HUES6 (cell line): Measurements from ENCODE around the gene TAGLN.

Source experiments
- H3K27ac ChIP-seq: 2 replicates; pipeline ENCODE4 v1.7.0; 2013; ENCODE audit warnings: low read depth, mild to moderate bottlenecking, low read length, inconsistent platforms
- H3K27me3 ChIP-seq: 2 replicates; pipeline ENCODE4 v1.6.1; 2013; ENCODE audit warnings: low read length; ENCODE audit not compliant: control insufficient read depth, insufficient read depth
- H3K36me3 ChIP-seq: 2 replicates; pipeline ENCODE4 v1.6.1; 2013; ENCODE audit warnings: low read length; ENCODE audit not compliant: control insufficient read depth, insufficient read depth
- H3K4me1 ChIP-seq: 2 replicates; pipeline ENCODE4 v1.6.1; 2013; ENCODE audit warnings: low read length; ENCODE audit not compliant: control insufficient read depth, insufficient read depth
- H3K4me3 ChIP-seq: 2 replicates; pipeline ENCODE4 v1.5.1; 2013; ENCODE audit warnings: low read depth, low read length
- H3K9ac ChIP-seq: one replicate; pipeline ENCODE4 v1.6.1; 2013; ENCODE audit warnings: mild to moderate bottlenecking, low read length
- H3K9me3 ChIP-seq: 2 replicates; pipeline ENCODE4 v1.6.1; 2013; ENCODE audit warnings: low read depth, low read length; ENCODE audit not compliant: control insufficient read depth, insufficient read depth

TAGLN gene

GRCh38 chr11:117189191-117189940 is 9.8 kb upstream of the TAGLN start:
- Histone ChIP-seq H3K27ac (no peak overlapping the region), H3K4me3 (no peak overlapping the region), H3K36me3 (peaks cover 60% of the 10 kb centered on the region), H3K9ac (no peak overlapping the region), H3K27me3 (no peaks in the 10 kb centered on the region), H3K9me3 (no peaks in the 10 kb centered on the region), H3K4me1 (no peaks in the 10 kb centered on the region)

GRCh38 chr11:117189941-117190544 is 9.1 kb upstream of the TAGLN start:
- H3K36me3 ChIP-seq: peaks cover 61% of the 10 kb centered on the region
- no peaks in the 10 kb centered on the region for H3K4me1 ChIP-seq
- no peak overlapping the region for H3K9ac ChIP-seq
- no peak overlapping the region for H3K4me3 ChIP-seq
- H3K27ac ChIP-seq: no peak overlapping the region
- no peaks in the 10 kb centered on the region for H3K9me3 ChIP-seq
- H3K27me3 ChIP-seq: no peaks in the 10 kb centered on the region

- Histone ChIP-seq H3K9ac (no peak overlapping the region), H3K27ac (no peak overlapping the region), H3K36me3 (peaks cover 63% of the 10 kb centered on the region), H3K9me3 (no peaks in the 10 kb centered on the region), H3K27me3 (no peaks in the 10 kb centered on the region), H3K4me3 (no peak overlapping the region), H3K4me1 (no peaks in the 10 kb centered on the region)
Measured at GRCh38 chr11:117191680-117192400, 7.3 kb upstream of the TAGLN start.

GRCh38 chr11:117192401-117192875 is 6.7 kb upstream of the TAGLN start:
- Histone ChIP-seq H3K9me3 (no peaks in the 10 kb centered on the region), H3K4me3 (no peak overlapping the region), H3K4me1 (no peaks in the 10 kb centered on the region; the same call in 1 of the 2 replicates), H3K27ac (no peak overlapping the region), H3K36me3 (peaks cover 63% of the 10 kb centered on the region), H3K27me3 (no peaks in the 10 kb centered on the region), H3K9ac (no peak overlapping the region)

- no peaks in the 10 kb centered on the region for H3K27me3 ChIP-seq
- peaks cover 5% of the 10 kb centered on the region for H3K4me1 ChIP-seq
- no peak overlapping the region for H3K27ac ChIP-seq
- no peaks in the 10 kb centered on the region for H3K9me3 ChIP-seq
- H3K36me3 ChIP-seq: peaks cover 57% of the 10 kb centered on the region
- H3K4me3 ChIP-seq: no peak overlapping the region
- no peak overlapping the region for H3K9ac ChIP-seq
Measured at GRCh38 chr11:117193130-117194020, 5.8 kb upstream of the TAGLN start.

GRCh38 chr11:117194267-117194666 is 4.9 kb upstream of the TAGLN start:
- H3K27me3 ChIP-seq: no peaks in the 10 kb centered on the region
- H3K27ac ChIP-seq: no peak overlapping the region
- peaks cover 9% of the 10 kb centered on the region for H3K4me1 ChIP-seq
- H3K36me3 ChIP-seq: peaks cover 48% of the 10 kb centered on the region
- H3K9me3 ChIP-seq: no peaks in the 10 kb centered on the region
- no peak overlapping the region for H3K9ac ChIP-seq
- no peak overlapping the region for H3K4me3 ChIP-seq

- H3K36me3 ChIP-seq: peaks cover 38% of the 10 kb centered on the region
- H3K4me3 ChIP-seq: no peak overlapping the region
- no peak overlapping the region for H3K27ac ChIP-seq
Measured at GRCh38 chr11:117195258-117195657, 3.9 kb upstream of the TAGLN start.

GRCh38 chr11:117195761-117196160 is 3.4 kb upstream of the TAGLN start:
- Histone ChIP-seq H3K27ac (no peak overlapping the region), H3K4me1 (peaks cover 24% of the 10 kb centered on the region), H3K4me3 (no peak overlapping the region), H3K27me3 (no peaks in the 10 kb centered on the region), H3K36me3 (peaks cover 36% of the 10 kb centered on the region), H3K9ac (no peak overlapping the region), H3K9me3 (no peaks in the 10 kb centered on the region)

More at GRCh38 chr11:117195258-117195657, 3.9 kb upstream of the TAGLN start:
- Histone ChIP-seq H3K27me3 (no peaks in the 10 kb centered on the region), H3K4me1 (peaks cover 19% of the 10 kb centered on the region), H3K9ac (no peak overlapping the region), H3K9me3 (no peaks in the 10 kb centered on the region)

GRCh38 chr11:117197006-117197405 is 2.2 kb upstream of the TAGLN start:
- no peak overlapping the region for H3K9ac ChIP-seq
- peaks cover 36% of the 10 kb centered on the region for H3K4me1 ChIP-seq
- no peak overlapping the region for H3K4me3 ChIP-seq
- peaks cover 40% of the 10 kb centered on the region for H3K36me3 ChIP-seq
- no peaks in the 10 kb centered on the region for H3K27me3 ChIP-seq
- H3K9me3 ChIP-seq: no peaks in the 10 kb centered on the region
- H3K27ac ChIP-seq: no peak overlapping the region; the same call in 1 of the 2 replicates
